ENCODE data around the gene NEDD8.

Gene NEDD8

DNA sequence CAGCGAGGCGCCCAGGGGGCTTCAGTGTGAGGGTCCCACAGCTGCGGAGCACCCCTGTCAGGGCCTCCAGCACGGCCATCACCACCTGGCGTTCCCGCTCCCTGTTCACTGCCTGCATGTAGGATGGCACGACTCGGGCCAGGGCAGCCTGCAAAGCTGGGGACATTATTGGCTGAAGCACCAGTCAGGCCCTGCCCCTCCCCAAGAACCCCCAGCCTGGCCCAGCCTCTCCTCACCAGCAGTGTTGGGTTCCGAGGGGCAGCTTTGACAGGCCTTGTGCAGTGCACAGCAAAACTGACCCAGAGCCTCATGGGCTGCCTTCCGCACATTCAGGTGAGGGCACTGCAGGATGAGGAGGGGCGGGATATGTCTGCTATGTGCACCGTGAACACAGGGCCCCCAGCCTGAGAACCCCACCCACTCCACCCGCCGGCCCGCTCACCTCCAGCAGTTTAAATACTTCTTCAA, 49.1 kb downstream of the NEDD8 start:
- Histone ChIP-seq H3K9me3 (no peaks in the 10 kb centered on the region), H3K4me3 (ENCODE audit: low read depth in 1 of 2, low read length in 1 of 2) (no peak overlapping the region), H3K27ac (no peak overlapping the region), H3K27me3 (no peaks in the 10 kb centered on the region), H3K36me3 (peaks cover 81% of the 10 kb centered on the region), H3K4me1 (ENCODE audit: control insufficient read depth in 1 of 2, insufficient read depth in 1 of 2, low read depth in 1 of 2, low read length in 1 of 2) (peaks cover 2 to 4% of the 10 kb centered on the region in 2 experiments)
- TF ChIP-seq, protein P1, sequence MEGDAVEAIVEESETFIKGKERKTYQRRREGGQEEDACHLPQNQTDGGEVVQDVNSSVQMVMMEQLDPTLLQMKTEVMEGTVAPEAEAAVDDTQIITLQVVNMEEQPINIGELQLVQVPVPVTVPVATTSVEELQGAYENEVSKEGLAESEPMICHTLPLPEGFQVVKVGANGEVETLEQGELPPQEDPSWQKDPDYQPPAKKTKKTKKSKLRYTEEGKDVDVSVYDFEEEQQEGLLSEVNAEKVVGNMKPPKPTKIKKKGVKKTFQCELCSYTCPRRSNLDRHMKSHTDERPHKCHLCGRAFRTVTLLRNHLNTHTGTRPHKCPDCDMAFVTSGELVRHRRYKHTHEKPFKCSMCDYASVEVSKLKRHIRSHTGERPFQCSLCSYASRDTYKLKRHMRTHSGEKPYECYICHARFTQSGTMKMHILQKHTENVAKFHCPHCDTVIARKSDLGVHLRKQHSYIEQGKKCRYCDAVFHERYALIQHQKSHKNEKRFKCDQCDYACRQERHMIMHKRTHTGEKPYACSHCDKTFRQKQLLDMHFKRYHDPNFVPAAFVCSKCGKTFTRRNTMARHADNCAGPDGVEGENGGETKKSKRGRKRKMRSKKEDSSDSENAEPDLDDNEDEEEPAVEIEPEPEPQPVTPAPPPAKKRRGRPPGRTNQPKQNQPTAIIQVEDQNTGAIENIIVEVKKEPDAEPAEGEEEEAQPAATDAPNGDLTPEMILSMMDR (IDR thresholded peaks at IDR 0.05): no peak

DNA sequence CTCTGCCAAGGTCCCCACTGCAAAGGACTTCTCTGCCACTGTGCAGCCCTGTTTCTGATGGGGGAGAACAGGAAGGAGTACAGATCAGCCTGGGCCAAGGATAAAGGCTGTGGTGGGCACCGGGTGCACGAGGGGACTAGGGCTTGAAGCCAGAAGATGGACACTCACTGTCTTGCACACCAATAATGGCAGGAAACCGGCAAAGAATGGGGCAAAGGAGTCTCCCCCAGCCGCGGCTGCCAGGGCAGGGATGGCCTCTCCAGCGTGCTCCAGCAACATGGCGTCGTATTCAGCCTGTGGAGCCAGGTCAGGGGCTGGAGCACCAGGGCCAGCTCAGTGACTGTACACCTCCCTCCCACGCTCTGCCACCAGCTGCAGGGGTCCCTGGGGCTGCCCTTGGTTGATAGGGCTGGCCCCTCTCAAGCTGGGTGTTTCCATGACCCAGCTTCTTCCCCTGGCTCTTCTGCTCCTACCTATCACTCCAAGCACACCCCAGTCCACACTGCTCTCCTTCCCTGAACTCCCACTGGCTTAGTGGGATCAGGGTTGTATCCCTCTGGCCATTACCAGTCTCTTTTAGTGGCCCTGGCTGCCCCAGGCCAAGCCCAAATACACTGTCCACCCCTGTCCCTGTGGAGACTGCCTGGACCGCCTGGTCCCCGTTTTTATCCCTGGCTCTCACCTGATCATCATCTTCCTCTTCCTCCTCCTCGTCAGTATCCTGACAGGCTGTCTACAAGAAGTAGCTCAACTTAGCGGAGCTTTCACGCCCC, 49.9 kb downstream of the NEDD8 start:
- H3K9me3 ChIP-seq: no peaks in the 10 kb centered on the region
- H3K27me3 ChIP-seq: no peaks in the 10 kb centered on the region
- H3K27ac ChIP-seq: no peak overlapping the region
- peaks cover 89% of the 10 kb centered on the region for H3K36me3 ChIP-seq
- TF ChIP-seq, protein P1 (IDR thresholded peaks at IDR 0.05): no peak
- no peak overlapping the region for H3K4me3 ChIP-seq (ENCODE audit: low read depth in 1 of 2, low read length in 1 of 2)
- no peaks in the 10 kb centered on the region for H3K4me1 ChIP-seq (ENCODE audit: control insufficient read depth in 1 of 2, insufficient read depth in 1 of 2, low read depth in 1 of 2, low read length in 1 of 2)

DNA sequence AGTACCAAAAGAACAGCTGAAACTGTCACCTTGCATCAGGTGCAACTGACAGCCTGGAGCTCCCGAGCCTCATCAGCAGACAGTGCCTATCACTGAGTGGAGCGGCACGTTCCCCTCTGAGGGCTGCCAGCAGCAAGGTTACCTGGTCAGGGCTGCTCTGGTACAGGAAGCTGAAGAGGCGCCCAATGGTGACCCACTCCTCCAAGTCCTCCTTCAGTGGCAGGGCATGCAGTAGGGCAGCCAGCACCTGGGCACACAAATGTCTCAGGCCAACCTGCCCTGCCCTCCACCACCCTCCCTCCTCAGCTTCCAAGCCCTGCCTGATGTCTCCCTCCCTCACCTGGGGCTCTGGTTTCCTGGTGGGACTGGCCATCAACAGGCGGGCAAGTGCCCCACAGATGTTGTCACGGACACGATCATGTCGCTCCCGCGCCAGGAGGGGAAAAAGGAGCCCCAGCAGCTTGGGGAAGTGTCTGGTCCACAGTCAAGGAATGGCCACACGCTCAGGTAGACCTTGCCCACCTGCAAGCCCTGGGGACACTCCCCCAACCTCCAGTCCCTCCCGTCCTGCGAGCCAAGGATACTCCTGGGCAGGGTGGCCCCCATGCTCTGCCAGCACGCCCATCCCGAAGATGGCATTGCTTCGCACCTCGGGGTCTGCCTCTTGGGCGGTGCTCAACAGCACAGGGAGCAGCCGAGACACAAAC, 50.6 kb downstream of the NEDD8 start:
- Histone ChIP-seq H3K27ac (no peak overlapping the region), H3K36me3 (peaks cover 96% of the 10 kb centered on the region), H3K4me1 (ENCODE audit: control insufficient read depth in 1 of 2, insufficient read depth in 1 of 2, low read depth in 1 of 2, low read length in 1 of 2) (no peaks in the 10 kb centered on the region), H3K4me3 (ENCODE audit: low read depth in 1 of 2, low read length in 1 of 2) (no peak overlapping the region), H3K27me3 (no peaks in the 10 kb centered on the region), H3K9me3 (no peaks in the 10 kb centered on the region)
- TF ChIP-seq, protein P1 (IDR thresholded peaks at IDR 0.05): no peak

DNA sequence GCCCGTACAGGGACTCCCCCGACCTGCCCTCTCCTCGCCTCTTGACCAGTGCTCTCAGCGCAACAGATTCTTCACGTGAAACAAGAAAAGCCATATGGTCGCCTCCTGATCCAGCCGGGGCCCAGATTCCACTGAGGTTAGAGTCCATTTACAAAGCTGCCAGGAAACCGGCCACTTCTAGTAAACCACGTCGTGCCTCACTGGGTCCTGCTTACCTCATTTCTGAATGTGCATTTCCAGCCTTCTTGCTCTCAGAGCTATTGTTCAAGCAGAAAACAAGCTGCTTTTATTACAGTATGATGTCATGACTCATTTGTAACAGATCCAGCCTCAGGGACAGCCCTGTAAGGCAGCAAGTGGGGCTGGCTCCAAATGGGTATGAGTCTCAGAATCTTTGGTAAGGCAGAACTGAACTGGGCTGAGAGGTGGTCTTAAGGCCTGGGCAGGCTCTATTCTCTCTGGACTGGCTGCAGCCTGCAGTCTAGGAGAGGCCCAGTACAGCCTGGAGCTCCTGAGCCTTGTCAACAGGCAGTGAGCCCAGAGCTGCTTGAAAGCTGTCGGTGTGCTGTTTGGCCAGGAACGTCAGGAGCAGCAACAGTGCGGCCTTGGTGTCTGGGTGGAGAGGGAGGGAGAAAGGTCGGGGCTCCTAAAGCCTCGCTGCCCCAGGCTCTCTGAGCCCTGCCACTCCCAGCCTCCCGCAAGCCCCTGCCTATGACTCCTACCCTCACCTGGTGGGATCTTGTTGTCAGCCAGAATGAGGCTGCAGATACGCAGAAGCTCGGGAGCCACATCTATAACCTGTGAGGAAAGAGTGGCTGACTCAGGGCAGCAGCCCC, 52.0 kb downstream of the NEDD8 start:
- Histone ChIP-seq H3K27ac (no peak overlapping the region), H3K4me1 (ENCODE audit: control insufficient read depth in 1 of 2, insufficient read depth in 1 of 2, low read depth in 1 of 2, low read length in 1 of 2) (peaks cover 4% of the 10 kb centered on the region in 2 experiments), H3K4me3 (ENCODE audit: low read depth in 1 of 2, low read length in 1 of 2) (no peak overlapping the region), H3K27me3 (no peaks in the 10 kb centered on the region), H3K9me3 (no peaks in the 10 kb centered on the region), H3K36me3 (peaks cover 100% of the 10 kb centered on the region)
- TF ChIP-seq, protein P1 (IDR thresholded peaks at IDR 0.05): no peak

DNA sequence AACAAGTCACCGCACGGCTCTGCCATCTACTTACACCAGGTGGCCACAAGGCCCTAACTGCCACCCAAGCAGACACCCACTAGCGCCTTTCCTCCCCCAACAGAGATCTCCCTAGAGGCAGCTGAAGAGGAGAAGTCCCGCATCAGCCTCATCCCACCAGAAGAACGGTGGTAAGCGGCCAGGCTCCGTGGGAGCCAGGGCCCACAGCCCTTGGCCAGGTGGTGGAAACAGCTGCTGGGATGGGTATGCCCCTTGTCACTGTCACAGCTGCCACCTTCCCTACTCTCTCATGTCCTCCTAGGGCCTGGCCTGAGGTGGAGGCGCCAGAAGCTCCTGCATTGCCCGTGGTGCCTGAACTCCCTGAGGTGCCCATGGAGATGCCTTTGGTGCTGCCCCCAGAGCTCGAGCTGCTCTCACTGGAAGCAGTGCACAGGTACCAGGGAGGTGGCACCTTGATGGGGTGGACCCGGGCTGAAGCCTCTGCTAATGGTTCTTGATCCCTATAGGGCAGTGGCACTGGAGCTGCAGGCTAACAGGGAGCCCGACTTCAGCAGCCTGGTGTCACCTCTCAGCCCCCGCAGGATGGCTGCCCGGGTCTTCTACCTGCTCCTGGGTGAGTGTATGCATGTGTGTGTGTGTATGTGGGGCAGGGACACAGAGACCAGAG, 52.7 kb downstream of the NEDD8 start:
- no peaks in the 10 kb centered on the region for H3K27me3 ChIP-seq
- no peak overlapping the region for H3K27ac ChIP-seq
- H3K4me1 ChIP-seq (ENCODE audit: control insufficient read depth in 1 of 2, insufficient read depth in 1 of 2, low read depth in 1 of 2, low read length in 1 of 2): peaks cover 6 to 9% of the 10 kb centered on the region in 2 experiments
- peaks cover 100% of the 10 kb centered on the region for H3K36me3 ChIP-seq
- TF ChIP-seq, protein P1 (IDR thresholded peaks at IDR 0.05): no peak
- H3K4me3 ChIP-seq (ENCODE audit: low read depth in 1 of 2, low read length in 1 of 2): no peak overlapping the region
- no peaks in the 10 kb centered on the region for H3K9me3 ChIP-seq

Data from neutrophil (primary cell).